Measurements from ENCODE around the gene ERGIC2.

Gene ERGIC2

DNA sequence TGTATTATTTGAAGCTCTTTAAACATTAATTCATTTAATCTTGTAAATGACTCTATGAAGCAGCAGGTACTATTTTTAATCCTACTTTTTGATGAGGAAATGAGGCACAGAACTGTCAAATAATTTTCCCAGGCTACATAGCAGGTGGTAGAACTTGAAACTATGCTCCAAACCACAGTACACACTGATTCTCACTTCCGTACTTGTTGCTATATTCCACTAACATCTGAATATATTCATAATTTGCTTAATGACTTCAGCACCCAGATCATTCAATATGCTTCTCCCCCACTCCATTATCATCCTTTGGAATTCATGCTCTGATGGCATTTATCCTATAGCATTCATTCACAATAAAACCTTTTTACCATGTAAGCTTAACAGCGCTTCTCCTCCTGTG lies 4.9 kb downstream of the ERGIC2 start:
- DNase-seq (ENCODE audit: low read depth in 2 of 3, low spot score in 1 of 3) = no peak

DNA sequence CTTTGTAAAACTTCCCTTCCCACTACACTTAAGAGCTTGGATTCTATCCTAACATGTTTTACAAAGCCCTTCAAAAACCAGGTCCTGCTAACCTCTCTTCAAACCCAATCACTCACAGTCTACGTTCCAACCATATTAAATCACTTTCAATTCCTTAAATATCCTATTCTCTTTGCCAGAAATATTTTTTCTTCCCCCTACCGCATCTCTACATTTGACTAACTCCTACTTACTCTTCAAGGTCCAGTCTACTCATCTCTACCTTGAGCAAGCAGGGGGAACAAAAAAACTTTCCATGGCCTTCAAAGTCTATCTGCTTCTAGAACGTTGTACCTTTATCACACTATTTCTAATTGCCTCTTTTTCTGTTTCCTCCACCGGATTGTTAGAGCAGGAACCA lies 6.1 kb downstream of the ERGIC2 start:
- DNase-seq (ENCODE audit: low read depth in 2 of 3, low spot score in 1 of 3) = no peak

DNA sequence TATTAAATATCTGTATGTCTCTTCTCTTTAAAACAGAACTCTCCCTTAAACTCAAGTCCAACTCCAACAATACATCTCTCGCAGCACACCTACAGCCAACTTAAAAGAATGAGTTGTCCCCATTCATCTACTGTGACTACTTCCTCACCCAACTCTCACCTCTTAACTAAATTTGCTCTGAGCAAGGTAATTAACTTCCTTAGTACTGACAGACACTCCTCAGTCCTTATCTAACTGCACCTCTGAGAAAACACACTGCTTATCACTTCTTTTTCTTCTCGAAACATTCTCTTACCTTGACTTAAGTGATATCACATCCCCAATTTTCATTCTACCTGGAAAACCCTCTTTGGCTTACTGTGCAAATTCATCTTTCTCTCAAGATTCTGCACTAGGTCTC lies 7.0 kb downstream of the ERGIC2 start:
- no peak for DNase-seq (ENCODE audit: low read depth in 2 of 3, low spot score in 1 of 3)

DNA sequence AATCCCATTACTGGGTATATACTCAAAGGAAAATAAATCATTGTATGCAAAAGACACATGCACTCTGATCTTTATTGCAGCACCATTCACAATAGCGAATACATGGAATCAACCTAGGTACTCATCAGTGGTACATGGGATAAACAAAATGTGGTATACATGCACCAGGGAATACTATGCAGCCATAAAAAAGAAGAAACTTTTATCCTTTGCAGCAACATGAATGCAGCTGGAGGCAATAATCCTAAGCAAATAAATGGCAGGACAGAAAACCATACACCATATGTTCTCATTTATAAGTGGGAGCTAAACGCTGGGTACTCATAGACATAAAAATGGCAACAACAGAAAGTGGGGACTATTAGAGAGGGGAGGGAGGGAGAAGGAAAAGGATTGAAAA lies 15.9 kb downstream of the ERGIC2 start:
- no peak for DNase-seq (ENCODE audit: low read depth in 2 of 3, low spot score in 1 of 3)

DNA sequence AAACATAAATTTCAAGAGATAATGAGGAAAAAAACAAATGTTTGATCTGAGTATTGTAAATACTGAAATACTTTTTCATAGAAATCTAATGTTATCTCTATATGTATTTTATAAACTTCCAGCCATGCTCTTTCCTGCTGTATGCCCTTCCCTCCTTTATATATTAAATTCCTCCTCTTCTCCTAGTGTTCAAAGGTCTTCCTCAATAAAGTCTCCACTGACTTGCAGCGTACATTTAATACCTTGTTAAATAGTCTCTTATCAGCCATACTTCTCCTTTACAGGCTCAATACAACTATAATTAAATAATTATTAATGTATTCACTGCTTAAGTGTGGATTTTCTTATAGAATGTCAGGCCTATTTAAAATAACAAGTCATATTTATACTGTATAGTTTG lies 26.0 kb downstream of the ERGIC2 start:
- no peak for DNase-seq (ENCODE audit: low read depth in 2 of 3, low spot score in 1 of 3)

DNA sequence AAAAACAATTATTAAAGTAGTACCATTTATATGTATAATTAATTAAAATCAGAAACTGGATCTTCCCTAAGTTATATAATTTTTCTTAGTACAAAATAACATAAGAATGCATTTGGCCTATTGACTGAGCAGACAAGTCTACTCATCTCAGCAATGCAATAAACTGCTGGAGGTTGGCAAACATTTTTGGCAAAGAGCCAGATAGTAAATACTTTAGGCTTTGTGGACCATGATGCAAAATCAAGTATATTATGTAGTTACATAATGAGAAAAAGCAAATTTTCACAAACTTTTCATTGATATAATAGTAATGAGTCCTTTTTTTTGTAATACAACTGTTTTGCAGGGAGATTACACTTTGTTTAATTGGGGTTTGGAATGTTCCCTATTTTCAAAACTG lies 30.9 kb downstream of the ERGIC2 start:
- no peak for DNase-seq (ENCODE audit: low read depth in 2 of 3, low spot score in 1 of 3)

DNA sequence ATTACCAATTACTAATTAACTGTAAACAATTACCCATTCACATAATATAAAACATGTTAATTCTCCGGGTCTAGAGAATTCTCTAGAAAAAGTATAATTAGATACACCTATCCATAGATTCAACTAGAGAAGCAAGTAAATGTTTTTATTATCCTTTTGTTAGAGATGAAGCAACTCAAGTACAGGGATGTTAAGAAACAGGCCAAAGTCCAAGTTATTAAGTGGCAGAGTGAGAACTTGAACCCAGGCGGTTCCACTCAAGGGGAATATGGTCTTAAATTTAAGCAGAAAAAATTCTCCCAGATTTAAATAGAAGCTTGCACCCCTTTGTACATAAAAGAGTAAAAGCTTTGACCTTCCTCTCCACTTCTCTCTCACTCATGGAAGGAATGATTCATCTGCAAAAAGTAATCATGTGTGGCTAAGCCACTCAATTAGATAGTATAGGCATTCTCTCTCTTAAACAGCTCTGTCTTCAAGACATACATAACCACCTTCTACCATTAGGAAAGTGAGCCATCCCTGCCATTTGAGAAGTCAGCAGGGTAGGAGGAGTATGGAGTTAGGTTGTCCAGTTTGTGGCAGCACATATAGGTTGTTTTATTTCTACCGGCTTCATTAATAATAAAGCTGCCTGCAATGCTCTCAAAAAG lies 34.1 kb downstream of the ERGIC2 start:
- no peak for DNase-seq (ENCODE audit: low read depth in 2 of 3, low spot score in 1 of 3)

DNA sequence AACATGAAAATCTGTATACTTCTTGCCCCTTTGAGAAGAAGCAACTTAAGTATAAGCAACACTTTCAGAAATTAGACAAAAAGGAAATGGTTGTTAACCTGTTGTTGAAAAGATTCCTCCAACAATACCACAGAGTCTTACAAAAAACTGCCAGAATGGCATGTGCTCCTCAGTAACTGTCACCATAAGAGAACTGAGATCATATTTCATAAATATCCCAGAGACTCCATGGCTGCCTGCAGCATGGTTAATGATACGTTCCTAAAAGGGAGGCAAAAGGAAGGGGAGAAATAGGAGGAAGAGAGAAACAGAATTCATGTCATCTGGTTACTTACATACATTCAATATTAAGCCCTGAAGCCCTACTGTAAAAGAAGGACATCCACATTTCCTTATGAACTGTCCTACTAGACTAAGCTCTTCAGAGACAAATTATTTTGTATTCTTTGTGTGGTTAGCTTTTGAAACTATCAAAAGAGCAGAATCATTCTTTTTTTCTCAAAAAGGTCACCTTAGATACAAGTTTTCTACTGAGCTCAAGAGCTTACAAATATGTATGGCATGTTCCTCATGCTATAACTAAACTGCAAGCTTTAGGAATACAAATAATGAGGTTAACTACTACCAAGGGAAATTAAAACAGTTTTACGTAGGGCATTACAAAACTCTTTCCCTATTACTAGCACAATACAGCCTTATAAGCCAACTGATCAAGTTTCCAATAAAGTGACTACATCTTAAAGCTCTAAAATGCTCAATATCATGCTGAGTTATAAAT lies 37.8 kb downstream of the ERGIC2 start:
- DNase-seq (ENCODE audit: low read depth in 2 of 3, low spot score in 1 of 3) = no peak

DNA sequence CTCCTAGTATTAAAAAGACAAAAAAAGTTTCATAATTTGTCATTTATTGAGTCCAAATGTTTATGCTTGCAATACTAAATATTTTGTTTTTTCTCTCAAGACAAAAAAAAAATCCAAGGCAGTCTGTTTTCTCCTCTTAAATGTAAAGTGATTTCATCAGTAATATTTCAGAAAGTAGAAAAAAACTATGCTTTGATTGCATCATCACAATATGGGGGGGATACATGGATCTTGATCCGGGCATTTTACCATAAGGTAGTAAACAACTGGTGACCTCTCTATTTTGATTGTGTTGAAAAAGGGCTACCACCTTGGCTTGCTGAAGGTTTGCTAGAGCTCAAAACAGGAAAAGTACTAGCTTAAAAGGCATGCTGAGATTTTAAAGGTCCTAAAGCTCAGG lies 43.6 kb downstream of the ERGIC2 start:
- DNase-seq (ENCODE audit: low read depth in 2 of 3, low spot score in 1 of 3) = no peak

DNA sequence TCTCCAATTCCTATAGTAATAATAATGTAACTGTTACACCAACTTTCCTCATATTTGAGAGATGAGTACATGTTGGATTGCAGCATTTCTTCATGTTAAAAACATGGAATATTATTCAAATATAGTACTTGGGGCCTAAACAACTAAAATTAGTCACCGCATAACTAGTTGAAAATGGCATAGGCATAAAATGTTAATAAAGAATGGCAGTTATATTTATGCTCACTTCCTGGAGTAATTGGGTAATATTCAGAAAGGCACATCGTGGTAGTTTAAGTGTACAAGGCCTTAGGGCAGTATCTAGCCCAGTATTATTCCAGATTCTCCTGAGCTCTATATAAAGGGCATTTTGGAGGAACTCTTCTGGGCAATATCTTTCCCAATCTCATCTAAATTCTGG lies 46.0 kb downstream of the ERGIC2 start:
- no peak for DNase-seq (ENCODE audit: low read depth in 2 of 3, low spot score in 1 of 3)

DNA sequence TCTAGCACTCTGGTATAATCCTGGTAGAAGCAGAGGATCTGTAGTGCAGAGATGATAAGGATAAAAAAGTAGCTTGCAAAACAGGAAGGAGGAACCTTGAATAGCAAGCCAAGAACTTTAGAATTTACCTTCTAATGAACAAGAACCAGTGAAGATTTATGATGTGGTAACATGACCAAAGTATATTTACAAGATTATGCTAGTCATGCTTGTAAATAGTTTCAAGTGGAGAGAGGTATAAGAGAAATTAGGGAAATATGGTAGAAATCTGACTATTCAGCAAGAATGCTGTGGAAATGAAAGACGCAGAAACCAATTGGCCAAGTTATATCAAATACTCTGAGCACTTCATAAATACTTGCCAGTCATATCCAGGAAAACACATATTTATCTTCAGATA lies 47.8 kb downstream of the ERGIC2 start:
- no peak for DNase-seq (ENCODE audit: low read depth in 2 of 3, low spot score in 1 of 3)

DNA sequence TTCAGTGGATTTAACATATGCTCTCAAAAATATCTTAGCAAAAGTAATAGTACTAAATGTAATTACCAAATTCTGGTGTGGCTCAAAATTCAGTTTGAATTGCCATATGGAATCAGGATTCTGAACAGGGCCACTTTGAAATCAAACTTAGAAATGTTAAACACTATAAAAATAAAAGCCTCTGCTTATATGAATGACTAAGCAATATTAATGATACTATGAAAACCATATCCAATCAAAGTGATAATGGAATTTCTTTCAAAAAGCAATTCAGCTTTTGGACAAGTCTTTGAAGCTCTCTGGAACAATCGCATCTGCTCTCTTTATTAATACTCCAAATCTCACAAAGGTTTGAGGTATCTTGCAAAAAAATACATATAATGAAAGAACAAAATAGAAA lies 51.6 kb downstream of the ERGIC2 start:
- DNase-seq (ENCODE audit: low read depth in 2 of 3, low spot score in 1 of 3) = no peak

DNA sequence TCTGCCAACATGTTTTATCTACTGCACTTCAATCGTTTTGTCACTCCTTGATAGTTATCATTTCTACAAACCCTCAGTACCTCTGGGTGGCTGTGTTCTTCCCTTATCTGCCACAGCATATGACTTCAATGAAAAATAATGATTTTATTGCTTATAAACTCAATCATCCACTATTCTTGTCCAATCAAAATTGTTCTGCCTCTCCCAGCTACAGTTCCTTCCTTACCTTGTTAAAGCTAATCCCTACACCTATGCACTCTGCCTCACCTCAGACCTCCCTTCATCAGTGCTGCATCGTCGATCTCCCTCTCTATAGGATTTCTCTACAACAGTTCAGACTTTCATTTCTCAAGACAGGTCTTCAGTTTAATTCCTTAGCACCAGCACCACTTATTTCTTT lies 58.8 kb downstream of the ERGIC2 start:
- DNase-seq (ENCODE audit: low read depth in 2 of 3, low spot score in 1 of 3) = no peak

DNA sequence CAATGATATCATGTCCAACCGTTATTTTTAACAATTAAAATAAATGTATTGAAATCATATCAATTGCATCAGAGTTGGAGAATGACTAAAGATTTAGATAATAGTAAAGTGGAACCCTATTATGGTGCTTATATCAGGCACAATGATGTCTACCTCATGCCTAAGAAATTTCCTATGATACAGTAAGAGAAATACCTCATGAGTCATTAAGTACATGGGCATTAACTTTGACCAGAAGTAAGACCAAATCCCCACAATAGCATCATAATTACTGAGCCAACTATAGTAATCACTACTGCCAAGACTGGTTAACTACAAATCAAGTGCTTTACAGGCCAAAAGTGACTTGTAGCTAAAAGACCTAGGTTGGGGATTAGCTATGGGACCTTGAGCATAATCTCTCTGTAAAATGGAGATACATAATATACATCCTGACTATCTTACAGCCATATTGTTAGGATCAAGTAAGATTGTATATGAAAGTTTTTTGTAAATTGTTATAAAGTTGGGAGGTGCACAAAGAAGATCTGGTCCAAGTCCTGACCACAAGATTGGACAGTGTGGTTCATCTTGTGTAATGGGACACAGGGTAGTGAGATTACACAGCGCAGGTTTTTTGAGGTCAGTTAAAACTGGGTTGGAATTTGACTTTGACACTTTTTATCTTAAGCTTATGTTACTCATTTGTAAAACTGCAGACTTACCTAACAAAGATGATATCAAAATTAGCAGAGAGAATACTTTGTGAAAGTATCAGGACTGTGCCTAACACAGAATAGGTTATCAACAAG lies 60.5 kb downstream of the ERGIC2 start:
- no peak for DNase-seq (ENCODE audit: low read depth in 2 of 3, low spot score in 1 of 3)

DNA sequence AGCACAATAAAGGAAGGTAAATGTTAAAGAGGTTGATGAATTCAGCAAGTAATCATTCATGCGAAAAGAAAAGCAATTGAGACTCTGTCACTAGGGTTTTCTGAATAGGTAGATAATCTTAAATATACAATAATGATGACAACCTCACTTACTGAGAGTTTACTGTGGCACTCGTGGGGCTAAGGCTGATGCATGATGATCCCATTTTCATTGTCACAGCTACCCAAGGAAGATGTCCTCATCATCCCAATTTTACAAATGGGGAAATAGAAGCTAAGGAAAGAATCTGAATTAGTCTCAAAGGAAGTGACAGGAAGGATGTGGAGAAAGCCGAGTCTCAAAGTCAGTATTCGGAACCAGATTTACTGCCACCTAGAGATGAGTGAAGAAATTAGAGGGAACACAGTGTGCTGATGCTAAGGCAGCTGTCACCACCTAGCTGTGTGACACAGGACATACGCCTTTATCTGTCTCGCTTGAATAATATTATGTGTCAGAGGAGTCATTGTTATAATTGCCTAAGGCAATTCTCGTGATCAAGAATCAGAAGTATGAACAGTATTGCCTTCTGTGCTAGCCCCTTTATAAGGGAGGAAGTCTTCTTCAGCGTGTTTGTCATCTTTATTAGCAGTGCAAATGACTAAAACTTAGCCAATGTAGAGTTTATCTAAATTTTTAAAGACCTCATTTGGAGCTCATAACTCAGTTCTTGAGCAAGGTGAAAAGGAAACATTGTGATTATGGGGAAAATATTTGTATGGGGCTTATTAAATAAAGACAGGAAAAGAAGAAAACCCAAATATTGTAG lies 63.2 kb downstream of the ERGIC2 start:
- DNase-seq (ENCODE audit: low read depth in 2 of 3, low spot score in 1 of 3) = peak; percentile 5 to 23 (median 17)

DNA sequence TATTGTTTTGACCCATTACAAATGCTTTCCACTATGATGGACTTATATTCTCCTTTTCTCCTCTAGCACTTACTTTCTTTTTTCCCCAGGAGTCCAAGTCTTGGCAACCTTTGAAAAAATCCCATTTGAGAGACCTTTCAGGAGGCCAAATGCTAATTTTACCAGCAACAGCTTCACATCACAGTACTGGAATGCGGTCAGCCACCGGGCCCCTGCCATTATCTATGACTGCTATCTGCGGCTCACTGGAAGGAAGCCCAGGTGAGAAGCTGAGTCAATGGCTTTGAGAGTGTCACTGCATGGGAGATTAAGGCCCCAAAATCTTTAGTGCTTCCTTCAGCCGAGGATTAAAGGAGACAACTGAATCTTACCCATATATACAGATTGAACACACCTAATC lies 64.2 kb downstream of the ERGIC2 start:
- DNase-seq (ENCODE audit: low read depth in 2 of 3, low spot score in 1 of 3) = no peak

DNA sequence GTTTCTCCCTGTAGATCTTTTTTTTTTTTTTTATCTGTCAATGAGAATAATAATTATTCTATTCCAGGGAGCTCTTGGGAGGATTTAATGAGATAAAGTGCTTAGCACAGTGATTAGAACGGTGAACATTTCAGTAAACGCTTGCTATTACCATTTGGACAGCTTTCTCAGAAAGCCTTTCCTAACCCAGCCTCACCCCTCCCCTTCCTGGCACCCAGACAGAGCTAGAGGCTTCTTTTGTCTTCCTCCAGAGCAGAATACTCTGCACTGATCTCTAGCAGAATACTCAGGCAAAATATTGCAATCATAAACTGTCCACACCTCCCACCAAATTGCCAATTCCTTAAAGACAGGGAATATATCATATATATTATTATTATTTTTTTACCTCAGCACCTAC lies 66.6 kb downstream of the ERGIC2 start:
- DNase-seq (ENCODE audit: low read depth in 2 of 3, low spot score in 1 of 3) = no peak

DNA sequence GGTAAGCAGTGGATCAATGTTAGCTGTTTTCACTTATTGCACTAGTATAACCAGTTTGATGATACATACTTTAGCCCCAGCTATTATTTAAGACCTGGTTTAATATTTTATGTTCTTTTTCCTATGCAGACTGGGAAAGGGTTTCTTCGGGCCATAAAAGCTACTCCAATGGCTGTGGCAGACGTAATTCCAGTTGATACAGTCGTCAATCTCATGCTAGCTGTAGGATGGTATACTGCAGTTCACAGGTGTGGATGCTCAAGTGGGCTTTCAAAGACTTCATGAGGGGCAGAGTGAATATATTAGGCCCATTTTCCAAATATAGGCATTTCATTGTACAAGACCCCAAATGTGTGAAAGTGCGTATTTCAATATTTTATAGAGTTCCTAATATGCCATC lies 70.1 kb downstream of the ERGIC2 start:
- no peak for DNase-seq (ENCODE audit: low read depth in 2 of 3, low spot score in 1 of 3)

DNA sequence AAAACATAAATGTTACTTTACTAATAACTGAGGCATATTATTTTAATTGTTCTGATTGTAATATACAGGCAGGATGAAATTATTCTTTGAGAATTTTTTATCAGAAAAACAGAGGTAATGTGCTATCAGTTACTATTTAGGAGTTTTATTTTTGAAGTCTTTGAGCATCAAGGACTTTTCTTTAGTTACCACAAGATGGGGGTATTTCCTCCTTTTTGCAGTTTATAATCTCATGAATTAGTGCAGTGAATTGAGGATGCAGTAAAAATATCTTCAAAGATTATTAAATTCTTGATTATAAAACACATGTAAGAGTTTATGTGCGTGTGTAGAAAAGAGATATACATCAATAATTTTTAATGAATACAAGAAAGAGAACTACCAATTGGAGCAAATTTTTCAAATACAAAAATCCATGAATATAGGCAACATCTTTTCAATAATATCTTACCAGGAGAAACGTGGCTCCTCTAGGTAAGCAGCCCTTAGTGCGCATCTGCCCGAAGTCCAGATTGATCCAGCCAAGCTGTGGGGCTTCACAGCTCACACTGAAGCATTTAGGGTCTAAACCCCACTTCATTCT lies 71.6 kb downstream of the ERGIC2 start:
- no peak for DNase-seq (ENCODE audit: low read depth in 2 of 3, low spot score in 1 of 3)

DNA sequence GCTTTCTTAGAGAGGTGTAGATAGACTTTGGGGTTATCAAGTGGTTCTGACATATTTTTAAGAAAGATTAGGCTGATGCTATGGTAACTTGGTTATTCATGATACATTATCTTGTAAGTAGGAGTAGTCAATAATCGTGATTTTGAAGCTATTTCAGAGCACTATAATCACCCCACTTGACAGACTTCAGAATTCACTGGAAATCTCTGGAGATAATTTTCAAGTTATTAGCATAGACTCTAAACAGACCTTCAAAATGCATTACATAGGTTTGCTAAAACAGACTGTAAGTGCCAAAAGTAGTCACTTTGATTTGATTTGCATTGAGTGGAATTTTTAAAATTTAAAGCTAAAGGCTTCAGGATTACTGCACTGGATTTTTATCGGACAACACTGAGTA lies 74.3 kb downstream of the ERGIC2 start:
- no peak for DNase-seq (ENCODE audit: low read depth in 2 of 3, low spot score in 1 of 3)

DNA sequence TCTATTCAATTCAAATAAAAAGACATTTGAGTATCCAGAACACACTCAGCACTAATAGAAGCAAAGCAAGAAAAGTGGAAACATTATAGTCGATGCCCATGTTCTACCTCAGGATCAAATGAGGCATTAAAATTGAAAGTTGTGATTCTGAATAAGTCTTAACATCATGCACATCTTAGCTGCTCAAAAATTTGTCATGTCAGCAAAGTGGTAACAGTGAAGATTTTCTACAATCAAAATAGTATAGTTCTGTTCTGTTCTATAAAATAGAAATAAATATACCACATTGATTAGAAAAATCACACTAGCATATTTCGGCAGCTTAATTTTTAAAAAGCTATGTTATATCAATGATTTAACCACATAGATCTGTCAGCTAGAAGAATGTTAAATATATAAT lies 74.7 kb downstream of the ERGIC2 start:
- DNase-seq (ENCODE audit: low read depth in 2 of 3, low spot score in 1 of 3) = no peak

Measured in stimulated activated CD4-positive, alpha-beta T cell treated with anti-CD3 and anti-CD28 coated beads, Interleukin-12 subunit alpha, Interleukin-12 subunit beta, amount 100 ng/mL, for 48 hours (primary cell).